DMS153 treated with DMSO at 0.1 percent for 48 hours (cell line): ENCODE measurements around the gene EML4.
"Not testable (repeated sequence)": the region's sequence is repeated elsewhere in the genome, so short reads cannot be mapped to it uniquely, and the experiment has no call there.

Experiments
- DNase-seq: peaks from one replicate; lab custom pipeline; 2025; ENCODE audit not compliant: unreplicated experiment; lab: John Stamatoyannopoulos, UW

Gene EML4

GRCh38 chr2:42169100-42169873, at the start of gene EML4:
EML4 (plus strand) TSS chr2:42169353; CDS start chr2:42169612, 259 bp downstream.
- DNase-seq: peak; percentile 75

- DNase-seq: no peak
Measured at GRCh38 chr2:42123426-42123825, 45.7 kb upstream of the EML4 start.

- DNase-seq: no peak
Measured at GRCh38 chr2:42124011-42124785, 45.0 kb upstream of the EML4 start.

GRCh38 chr2:42125841-42126594, 43.1 kb upstream of the EML4 start:
- no peak for DNase-seq

GRCh38 chr2:42126873-42127272, 42.3 kb upstream of the EML4 start:
- not testable (repeated sequence) for DNase-seq

GRCh38 chr2:42127425-42128424, 41.4 kb upstream of the EML4 start:
- no peak for DNase-seq

- no peak for DNase-seq
Measured at GRCh38 chr2:42128721-42129486, 40.2 kb upstream of the EML4 start.

- no peak for DNase-seq
Measured at GRCh38 chr2:42129487-42129852, 39.7 kb upstream of the EML4 start.

GRCh38 chr2:42129947-42130346, 39.2 kb upstream of the EML4 start:
- no peak for DNase-seq

GRCh38 chr2:42130858-42131257, 38.3 kb upstream of the EML4 start:
- not testable (repeated sequence) for DNase-seq

GRCh38 chr2:42132191-42132965, 36.8 kb upstream of the EML4 start:
- DNase-seq: no peak

- peak; percentile 79 for DNase-seq
Measured at GRCh38 chr2:42132966-42133641, 36.0 kb upstream of the EML4 start.

- DNase-seq: no peak
Measured at GRCh38 chr2:42133771-42134195, 35.4 kb upstream of the EML4 start.

GRCh38 chr2:42134401-42134932, 34.7 kb upstream of the EML4 start:
- not testable (repeated sequence) for DNase-seq

GRCh38 chr2:42135381-42136312, 33.5 kb upstream of the EML4 start:
- no peak for DNase-seq

- no peak for DNase-seq
Measured at GRCh38 chr2:42136782-42137124, 32.4 kb upstream of the EML4 start.
